OCI-LY7 (cell line): Measurements from ENCODE around the gene CSNK1D. TPM values are rescaled to one million over a fixed set of nuclear protein-coding genes. Genes with fewer than 3 reads are reported as not detected.

Experiments used
- BruUV-seq: library from RNA; stranded (reverse); fragments of 400-500 nt; replicated peaks from 2 replicates; lab custom pipeline; 2021; lab: Mats Ljungman, UMichigan
- CTCF ChIA-PET: fragments of 300-600 bp; sonication (Branson Sonifier 250); formaldehyde crosslinking; loops from one replicate; lab custom pipeline; 2022; ENCODE audit warnings: antibody characterized with exemption; ENCODE audit not compliant: unreplicated experiment; lab: Charles Lee
- POLR2A ChIA-PET: fragments of 300-600 bp; sonication (Branson Sonifier 250); formaldehyde crosslinking; loops from one replicate; lab custom pipeline; 2022; ENCODE audit warnings: antibody characterized with exemption; lab: Charles Lee
- DNase-seq: peaks from one replicate; pipeline ENCODE4 v3.0.0-alpha.2; 2015; ENCODE audit warnings: low spot score
- H2AFZ ChIP-seq: fragments of 200-600 bp; sonication (generic), shearing (Covaris generic); 2 replicates; pipeline ENCODE4 v1.6.1; 2014; ENCODE audit warnings: mild to moderate bottlenecking, antibody characterized with exemption, low read length, moderate library complexity
- H3K27ac ChIP-seq: fragments of 200-600 bp; sonication (generic); 2 replicates; pipeline ENCODE4 v1.5.1; 2014; ENCODE audit warnings: mixed run types, low read depth, mild to moderate bottlenecking, moderate library complexity, low read length, inconsistent platforms; ENCODE audit not compliant: poor library complexity, severe bottlenecking
- H3K36me3 ChIP-seq: fragments of 200-600 bp; sonication (generic); 2 replicates; pipeline ENCODE4 v1.6.1; 2014; ENCODE audit warnings: mild to moderate bottlenecking, antibody characterized with exemption, low read length, moderate library complexity, mixed read lengths; ENCODE audit not compliant: insufficient read depth
- H3K4me1 ChIP-seq: fragments of 200-600 bp; sonication (generic); 2 replicates; pipeline ENCODE4 v1.5.1; 2014; ENCODE audit warnings: mild to moderate bottlenecking, low read length; ENCODE audit not compliant: insufficient read depth, poor library complexity, severe bottlenecking
- H3K4me2 ChIP-seq: fragments of 200-600 bp; sonication (generic); 2 replicates; pipeline ENCODE4 v1.6.1; 2014; ENCODE audit warnings: mild to moderate bottlenecking, low read length
- H3K4me3 ChIP-seq: fragments of 200-600 bp; sonication (generic); 2 replicates; pipeline ENCODE4 v1.5.1; 2014; ENCODE audit warnings: mild to moderate bottlenecking, low read depth, low read length; ENCODE audit not compliant: poor library complexity, severe bottlenecking
- H3K79me2 ChIP-seq: fragments of 200-600 bp; sonication (generic); 2 replicates; pipeline ENCODE4 v1.6.1; 2016; ENCODE audit warnings: low read depth, mild to moderate bottlenecking, low read length, moderate library complexity, mixed read lengths; ENCODE audit not compliant: insufficient read depth
- H3K9me2 ChIP-seq: fragments of 200-600 bp; sonication (generic); 2 replicates; pipeline ENCODE4 v1.6.1; 2016; ENCODE audit warnings: mild to moderate bottlenecking, low read length, mixed read lengths; ENCODE audit not compliant: insufficient read depth
- H3K9me3 ChIP-seq: fragments of 200-600 bp; sonication (generic); 2 replicates; pipeline ENCODE4 v1.6.1; 2014; ENCODE audit warnings: mild to moderate bottlenecking, mixed run types, low read length, mixed read lengths
- H4K20me1 ChIP-seq: fragments of 200-600 bp; sonication (generic); 2 replicates; pipeline ENCODE4 v1.6.1; 2014; ENCODE audit warnings: mild to moderate bottlenecking, antibody characterized with exemption, low read length, moderate library complexity, mixed read lengths; ENCODE audit not compliant: insufficient read depth
- CTCF ChIP-seq: fragments of 200-600 bp; sonication (generic); conservative IDR thresholded peaks from 2 replicates; pipeline ENCODE4 v1.5.1; 2014; ENCODE audit warnings: mild to moderate bottlenecking, antibody characterized with exemption, low read length, moderate library complexity, mixed read lengths
- EZH2phosphoT487 ChIP-seq: fragments of 200-600 bp; sonication (generic); IDR thresholded peaks from 2 replicates; pipeline ENCODE4 v1.6.1; 2018; ENCODE audit warnings: low read depth, borderline replicate concordance, mild to moderate bottlenecking, mixed run types, antibody characterized with exemption, low read length, moderate library complexity, mixed read lengths
- intact Hi-C: fragments of 100-400 bp; cut with micrococcal nuclease; formaldehyde crosslinking; loops from one replicate; pipeline ENCODE4 v1.10.0; 2022; ENCODE audit not compliant: unreplicated experiment
- total RNA-seq, 2 experiments: library from RNA; depleted of rRNA in 1 of 2; stranded (reverse); fragments of >200 nt in 1 of 2; shearing (Covaris generic) in 1 of 2; gene quantifications; 2 replicates each; pipeline ENCODE4 v1.2.3, GENCODE V29; 2014 to 2022

CSNK1D gene
- total RNA-seq, 2 experiments from 2014 or later, result 53.0 to 181 TPM

- intact Hi-C loops, result no loop called here
- no peak overlapping the region for H3K4me2 ChIP-seq
- no peak overlapping the region for H3K4me3 ChIP-seq
- CTCF ChIA-PET, result no interaction called here
- no peaks in the 10 kb centered on the region for H3K9me2 ChIP-seq
- no peak overlapping the region for H3K27ac ChIP-seq
- H3K79me2 ChIP-seq, result no peaks in the 10 kb centered on the region
- peaks cover 3% of the 10 kb centered on the region; the same call in 1 of the 2 replicates for H3K36me3 ChIP-seq
- H3K4me1 ChIP-seq, result peaks cover 24% of the 10 kb centered on the region
- DNase-seq, result no peak
- H3K9me3 ChIP-seq, result no peaks in the 10 kb centered on the region
- no peak overlapping the region for H2AFZ ChIP-seq
- POLR2A ChIA-PET, result interaction anchor here (0.6 kb wide), 1 partner anchor 110 kb away, joined by 4 read pairs; no protein-coding TSS in a partner anchor
- no peak for TF ChIP-seq EZH2phosphoT487
- no peak for TF ChIP-seq CTCF
- peaks cover 8% of the 10 kb centered on the region; the same call in 1 of the 2 replicates for H4K20me1 ChIP-seq
- no TSS peak for BruUV-seq
Observed at GRCh38 chr17:82237083-82237745, 36.3 kb downstream of the CSNK1D start.

- Histone ChIP-seq H3K36me3 (no peaks in the 10 kb centered on the region), H4K20me1 (peaks cover 8% of the 10 kb centered on the region; the same call in 1 of the 2 replicates), H3K27ac (no peak overlapping the region), H3K4me3 (no peak overlapping the region), H3K79me2 (no peaks in the 10 kb centered on the region), H3K4me2 (no peak overlapping the region), H3K9me2 (no peaks in the 10 kb centered on the region), H3K9me3 (no peaks in the 10 kb centered on the region), H3K4me1 (peaks cover 31% of the 10 kb centered on the region), H2AFZ (no peak overlapping the region)
- DNase-seq, result peak; percentile 78
- TF ChIP-seq CTCF, result peak; percentile 99
- no peak for TF ChIP-seq EZH2phosphoT487
- intact Hi-C loops, result loop anchor here (1.0 kb wide), 1 partner anchor 85 kb away; no protein-coding TSS in a partner anchor
- ChIA-PET POLR2A (no interaction called here), CTCF (interaction anchor here (0.9 kb wide), 1 partner anchor 114 kb away, joined by 3 read pairs; no protein-coding TSS in a partner anchor)
- BruUV-seq, result no TSS peak
Observed at GRCh38 chr17:82236142-82236971, 37.1 kb downstream of the CSNK1D start.
